Adrenal gland (tissue), 5 donors: ENCODE results near the gene PPARGC1A.
A peak's percentile ranks its signal among the peaks of the same experiment; 100 is the strongest.

Source experiments
- CTCF ChIP-seq, 6 experiments: fragments of 450-650 bp in 4 of 6; fragments of 200-600 bp in 2 of 6; sonication (generic) in 1 of 6; IDR thresholded peaks; 1 replicate in 5 of 6; 2 replicates in 1 of 6; pipeline versions ENCODE4 v1.5.1 to v1.8.0; 2016 to 2021; ENCODE audit warnings: antibody characterized with exemption in 6 of 6, mild to moderate bottlenecking in 2 of 6, moderate library complexity in 1 of 6
- POLR2A ChIP-seq, 2 donors: fragments of 450-650 bp; IDR thresholded peaks; one replicate each; pipeline ENCODE4 v1.6.1; 2017; ENCODE audit warnings: antibody characterized with exemption in 2 of 2, mild to moderate bottlenecking in 2 of 2, moderate library complexity in 1 of 2
- donor health status: DM: no; HTN: no; CAD: no.

DNA sequence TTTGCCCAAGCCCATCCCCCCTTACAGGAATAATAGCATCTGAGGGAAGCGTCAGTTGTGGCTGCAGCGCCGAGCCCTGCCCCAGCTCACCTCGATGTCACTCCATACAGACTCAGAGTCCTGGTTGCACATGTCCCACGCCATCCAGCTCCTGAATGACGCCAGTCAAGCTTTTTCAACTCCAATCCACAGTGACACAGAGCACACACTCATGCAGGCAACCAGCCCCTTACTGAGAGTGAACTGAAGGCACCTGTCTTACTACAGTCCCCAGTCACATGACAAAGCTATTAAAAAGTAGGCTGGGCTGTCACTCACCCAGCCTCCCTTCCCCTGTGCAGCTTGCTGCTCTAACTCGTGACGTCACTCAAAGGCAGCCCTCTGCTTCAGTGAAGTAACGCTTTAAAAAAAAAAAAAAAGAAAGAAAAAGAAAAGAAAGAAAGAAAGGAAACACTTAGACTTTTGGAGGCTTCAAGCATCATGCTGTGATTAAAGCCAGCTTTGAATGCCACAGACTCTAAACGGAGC, at the start of gene PPARGC1A:
- TF ChIP-seq POLR2A (IDR thresholded peaks at IDR 0.05): peak in 1 of 2 donors; percentile 84
- no peak for TF ChIP-seq CTCF (IDR thresholded peaks at IDR 0.05)
